Muscle of leg (tissue), 11 donors: ENCODE data around the gene TMPRSS7. TPM values are rescaled to one million over a fixed set of nuclear protein-coding genes. Genes with fewer than 3 reads are reported as not detected.

ENCODE experiments used
- DNase-seq: peaks from one replicate; pipeline ENCODE4 v3.0.0; 2013
- H3K27ac ChIP-seq: one replicate; pipeline ENCODE4 v1.5.1; 2013; ENCODE audit warnings: mild to moderate bottlenecking, low read length, control low read depth
- H3K27me3 ChIP-seq: one replicate; pipeline ENCODE4 v1.6.1; 2013; ENCODE audit warnings: low read length; ENCODE audit not compliant: control insufficient read depth, insufficient read depth
- H3K36me3 ChIP-seq: one replicate; pipeline ENCODE4 v1.6.1; 2013; ENCODE audit warnings: low read length; ENCODE audit not compliant: control insufficient read depth, insufficient read depth
- H3K4me1 ChIP-seq: one replicate; pipeline ENCODE4 v1.6.1; 2013; ENCODE audit warnings: low read length; ENCODE audit not compliant: control insufficient read depth, insufficient read depth
- H3K4me3 ChIP-seq: one replicate; pipeline ENCODE4 v1.5.1; 2013; ENCODE audit warnings: low read length, control low read depth
- H3K9me3 ChIP-seq: replicated peaks from 2 replicates; pipeline ENCODE4 v1.6.1; 2013; ENCODE audit warnings: low read depth, low read length; ENCODE audit not compliant: control insufficient read depth
- WGBS: methylation state at CpG from one replicate; pipeline ENCODE4 v1.1.5; 2013; ENCODE audit warnings: missing lambda C conversion rate; ENCODE audit not compliant: insufficient coverage; 5-methylcytosine and 5-hydroxymethylcytosine counted together
- polyA plus RNA-seq, 8 donors: library from polyadenylated mRNA; unstranded; fragments of 120-200 nt; gene quantifications; one replicate each; pipeline versions ENCODE4 v1.2.1 to v1.2.3, GENCODE V29; 2013; ENCODE audit warnings: inconsistent platforms in 1 of 8, low replicate concordance in 1 of 8; ENCODE audit not compliant: insufficient read length in 8 of 8, insufficient read depth in 1 of 8
- total RNA-seq: library from RNA; stranded (reverse); fragments of 120-200 nt; gene quantifications from one replicate; pipeline ENCODE4 v1.2.4, GENCODE V29; 2013

TMPRSS7 gene
- total and polyA plus RNA-seq, 9 donors, result 0.09 TPM; not detected in 8

GRCh38 chr3:112012205-112012992 lies 22.1 kb upstream of the TMPRSS7 start:
- 80% methylated on average over 1 of the region's 6 CpGs for WGBS
- Histone ChIP-seq H3K27ac (no peak overlapping the region), H3K36me3 (no peaks in the 10 kb centered on the region), H3K9me3 (no peaks in the 10 kb centered on the region), H3K27me3 (no peaks in the 10 kb centered on the region), H3K4me1 (peaks cover 13% of the 10 kb centered on the region), H3K4me3 (no peak overlapping the region)
- no peak for DNase-seq

- Histone ChIP-seq H3K27ac (no peak overlapping the region), H3K4me3 (no peak overlapping the region), H3K27me3 (no peaks in the 10 kb centered on the region), H3K4me1 (peaks cover 11% of the 10 kb centered on the region), H3K9me3 (no peaks in the 10 kb centered on the region), H3K36me3 (no peaks in the 10 kb centered on the region)
- peak; percentile 80 for DNase-seq
- WGBS, result 49% methylated on average over 14 of the region's 19 CpGs
Measured at GRCh38 chr3:112013058-112013783, 21.3 kb upstream of the TMPRSS7 start.

GRCh38 chr3:112013784-112014143 lies 20.8 kb upstream of the TMPRSS7 start:
- Histone ChIP-seq H3K27ac (no peak overlapping the region), H3K36me3 (no peaks in the 10 kb centered on the region), H3K27me3 (no peaks in the 10 kb centered on the region), H3K9me3 (no peaks in the 10 kb centered on the region), H3K4me3 (no peak overlapping the region), H3K4me1 (peaks cover 11% of the 10 kb centered on the region)
- no peak for DNase-seq
- WGBS, result 66% methylated on average over 4 of the region's 5 CpGs

GRCh38 chr3:112017091-112017490 lies 17.4 kb upstream of the TMPRSS7 start:
- Histone ChIP-seq H3K4me3 (no peak overlapping the region), H3K36me3 (no peaks in the 10 kb centered on the region), H3K27ac (no peak overlapping the region), H3K27me3 (no peaks in the 10 kb centered on the region), H3K4me1 (no peaks in the 10 kb centered on the region), H3K9me3 (no peaks in the 10 kb centered on the region)
- DNase-seq, result no peak

GRCh38 chr3:112018712-112019111 lies 15.8 kb upstream of the TMPRSS7 start:
- Histone ChIP-seq H3K4me3 (no peak overlapping the region), H3K4me1 (no peaks in the 10 kb centered on the region), H3K36me3 (no peaks in the 10 kb centered on the region), H3K9me3 (no peaks in the 10 kb centered on the region), H3K27ac (no peak overlapping the region), H3K27me3 (no peaks in the 10 kb centered on the region)
- no peak for DNase-seq
- WGBS, result 100% methylated on average over 3 of the region's 4 CpGs

- no peaks in the 10 kb centered on the region for H3K27me3 ChIP-seq
- no peaks in the 10 kb centered on the region for H3K36me3 ChIP-seq
- H3K27ac ChIP-seq, result no peak overlapping the region
- H3K4me3 ChIP-seq, result no peak overlapping the region
- no peak for DNase-seq
- H3K4me1 ChIP-seq, result no peaks in the 10 kb centered on the region
- WGBS, result no CpG with 5 or more reads among the region's 1 CpG
- no peaks in the 10 kb centered on the region for H3K9me3 ChIP-seq
Measured at GRCh38 chr3:112019716-112020115, 14.8 kb upstream of the TMPRSS7 start.

DNA sequence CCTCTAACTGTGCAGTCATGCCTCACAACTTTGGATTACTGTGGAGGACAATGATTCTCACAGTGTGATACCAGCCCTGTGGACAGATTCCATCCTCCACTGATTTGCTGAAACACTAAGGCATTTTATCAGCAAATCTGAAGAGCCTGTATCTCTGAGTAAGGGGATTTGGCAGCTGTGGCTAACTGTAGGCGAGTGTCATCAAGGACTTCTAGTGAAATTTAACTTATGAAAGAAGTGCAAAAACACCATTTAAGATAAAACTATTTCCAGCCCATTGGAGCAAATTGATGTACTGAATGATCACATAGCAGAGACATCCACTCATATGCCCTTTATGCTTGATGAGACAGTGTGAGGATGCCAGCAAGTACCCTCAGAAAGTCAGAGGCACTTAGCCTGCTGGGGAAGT lies 13.9 kb upstream of the TMPRSS7 start:
- no peaks in the 10 kb centered on the region for H3K27me3 ChIP-seq
- no CpG with 5 or more reads among the region's 1 CpG for WGBS
- no peak for DNase-seq
- no peaks in the 10 kb centered on the region for H3K36me3 ChIP-seq
- H3K4me3 ChIP-seq, result no peak overlapping the region
- H3K9me3 ChIP-seq, result no peaks in the 10 kb centered on the region
- no peak overlapping the region for H3K27ac ChIP-seq
- no peaks in the 10 kb centered on the region for H3K4me1 ChIP-seq

DNA sequence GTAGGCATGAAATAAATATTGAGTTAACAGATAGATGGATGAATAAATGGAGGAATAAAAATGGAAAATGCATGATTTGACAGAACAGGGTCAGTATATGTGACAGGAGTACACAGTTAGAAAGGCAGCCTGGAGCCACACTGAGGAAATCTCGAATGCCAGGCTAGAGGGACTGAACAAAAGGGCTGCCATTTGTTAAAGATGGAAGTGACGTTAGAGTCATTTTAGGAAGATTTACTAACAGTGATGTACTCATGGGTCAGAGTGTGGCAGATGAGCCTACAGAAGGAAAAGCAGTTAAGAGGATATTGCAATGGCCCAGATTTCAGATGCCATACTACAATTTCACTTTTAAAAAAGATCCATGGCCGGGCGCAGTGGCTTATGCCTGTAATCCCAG lies 7.4 kb upstream of the TMPRSS7 start:
- Histone ChIP-seq H3K4me3 (no peak overlapping the region), H3K27ac (no peak overlapping the region), H3K27me3 (no peaks in the 10 kb centered on the region), H3K36me3 (no peaks in the 10 kb centered on the region), H3K9me3 (no peaks in the 10 kb centered on the region), H3K4me1 (no peaks in the 10 kb centered on the region)
- 79% methylated on average over 4 of the region's 4 CpGs for WGBS
- DNase-seq, result no peak

DNA sequence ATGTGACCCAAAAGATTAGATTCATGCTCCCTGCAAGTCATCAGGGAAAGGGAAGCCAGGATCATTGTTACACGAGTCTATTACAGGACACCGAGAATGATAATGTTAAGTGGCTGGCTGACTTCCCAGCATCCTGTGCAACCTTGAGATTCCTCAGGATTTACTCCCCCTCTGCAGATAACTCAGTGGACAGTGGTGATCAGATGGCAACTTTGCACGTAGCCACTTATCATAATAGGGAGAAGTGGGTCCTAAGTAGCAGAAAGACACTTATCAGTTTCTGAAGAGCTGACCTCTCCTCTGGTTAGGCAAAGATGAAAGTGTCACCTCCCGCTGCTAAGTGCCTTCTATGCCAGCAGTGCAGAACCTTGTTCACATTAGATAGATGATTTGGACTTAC lies 6.7 kb upstream of the TMPRSS7 start:
- 60% methylated on average over 1 of the region's 4 CpGs for WGBS
- H3K27ac ChIP-seq, result no peak overlapping the region
- H3K4me1 ChIP-seq, result no peaks in the 10 kb centered on the region
- H3K27me3 ChIP-seq, result no peaks in the 10 kb centered on the region
- no peaks in the 10 kb centered on the region for H3K9me3 ChIP-seq
- DNase-seq, result no peak
- no peak overlapping the region for H3K4me3 ChIP-seq
- no peaks in the 10 kb centered on the region for H3K36me3 ChIP-seq

- no peak overlapping the region for H3K27ac ChIP-seq
- no peaks in the 10 kb centered on the region for H3K4me1 ChIP-seq
- H3K36me3 ChIP-seq, result no peaks in the 10 kb centered on the region
- 90% methylated on average over 2 of the region's 5 CpGs for WGBS
- no peaks in the 10 kb centered on the region for H3K27me3 ChIP-seq
- DNase-seq, result no peak
- H3K4me3 ChIP-seq, result no peak overlapping the region
- no peaks in the 10 kb centered on the region for H3K9me3 ChIP-seq
Measured at GRCh38 chr3:112030901-112031300, 3.6 kb upstream of the TMPRSS7 start.
